ENCODE data around the gene PCDHA8. TPM values are rescaled to one million over a fixed set of nuclear protein-coding genes. Genes with fewer than 3 reads are reported as not detected.
"Not testable (repeated sequence)": the region's sequence is repeated elsewhere in the genome, so short reads cannot be mapped to it uniquely, and the experiment has no call there.

PCDHA8 gene
- total RNA-seq, 1 donor from 2014 or later, result 2.9 TPM

DNA sequence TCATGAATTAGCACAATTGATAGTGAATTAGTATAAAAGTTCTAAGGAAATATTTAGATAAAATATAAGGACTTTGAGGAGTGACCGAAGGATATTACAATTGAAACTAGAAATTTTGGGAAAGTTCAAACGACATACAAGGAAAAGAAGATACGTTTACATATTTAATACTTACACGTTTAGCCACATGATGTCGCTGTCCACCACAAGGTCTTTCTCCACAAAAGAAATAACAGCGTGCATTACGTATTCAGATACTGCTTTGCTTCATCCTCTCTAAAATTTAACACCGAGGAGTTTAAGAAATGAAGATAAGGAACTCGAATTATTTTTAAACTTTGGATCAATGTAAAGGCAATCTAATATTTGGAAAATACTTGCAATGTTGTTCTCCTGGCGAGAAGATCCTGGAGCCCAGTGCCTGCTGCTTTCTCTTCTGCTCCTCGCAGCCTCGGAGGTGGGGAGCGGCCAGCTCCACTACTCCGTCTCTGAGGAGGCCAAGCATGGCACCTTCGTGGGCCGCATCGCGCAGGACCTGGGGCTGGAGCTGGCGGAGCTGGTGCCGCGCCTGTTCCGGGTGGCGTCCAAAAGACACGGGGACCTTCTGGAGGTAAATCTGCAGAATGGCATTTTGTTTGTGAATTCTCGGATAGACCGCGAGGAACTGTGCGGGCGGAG is 40.0 kb upstream of the PCDHA8 start, which contains the start of gene PCDHA3:
TSS of gene PCDHA3 (plus strand) at position 242 of the 678 bp plus-strand sequence.
- Mint-ChIP-seq H3K4me3 (peak within 1 kb of the TSS; percentile 74), H3K9me3 (peaks cover 5% of the 10 kb centered on the region), H3K4me1 (ENCODE audit: unreplicated experiment) (no peaks in the 10 kb centered on the region), H3K27ac (no peak within 1 kb of the TSS), H3K27me3 (no peaks in the 10 kb centered on the region), H3K36me3 (peaks cover 12% of the 10 kb centered on the region)
- DNase-seq (ENCODE audit: extremely low spot score, unreplicated experiment), result no peak
- TF ChIP-seq, protein P1, sequence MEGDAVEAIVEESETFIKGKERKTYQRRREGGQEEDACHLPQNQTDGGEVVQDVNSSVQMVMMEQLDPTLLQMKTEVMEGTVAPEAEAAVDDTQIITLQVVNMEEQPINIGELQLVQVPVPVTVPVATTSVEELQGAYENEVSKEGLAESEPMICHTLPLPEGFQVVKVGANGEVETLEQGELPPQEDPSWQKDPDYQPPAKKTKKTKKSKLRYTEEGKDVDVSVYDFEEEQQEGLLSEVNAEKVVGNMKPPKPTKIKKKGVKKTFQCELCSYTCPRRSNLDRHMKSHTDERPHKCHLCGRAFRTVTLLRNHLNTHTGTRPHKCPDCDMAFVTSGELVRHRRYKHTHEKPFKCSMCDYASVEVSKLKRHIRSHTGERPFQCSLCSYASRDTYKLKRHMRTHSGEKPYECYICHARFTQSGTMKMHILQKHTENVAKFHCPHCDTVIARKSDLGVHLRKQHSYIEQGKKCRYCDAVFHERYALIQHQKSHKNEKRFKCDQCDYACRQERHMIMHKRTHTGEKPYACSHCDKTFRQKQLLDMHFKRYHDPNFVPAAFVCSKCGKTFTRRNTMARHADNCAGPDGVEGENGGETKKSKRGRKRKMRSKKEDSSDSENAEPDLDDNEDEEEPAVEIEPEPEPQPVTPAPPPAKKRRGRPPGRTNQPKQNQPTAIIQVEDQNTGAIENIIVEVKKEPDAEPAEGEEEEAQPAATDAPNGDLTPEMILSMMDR (conservative IDR thresholded peaks at IDR 0.05), result no peak

DNA sequence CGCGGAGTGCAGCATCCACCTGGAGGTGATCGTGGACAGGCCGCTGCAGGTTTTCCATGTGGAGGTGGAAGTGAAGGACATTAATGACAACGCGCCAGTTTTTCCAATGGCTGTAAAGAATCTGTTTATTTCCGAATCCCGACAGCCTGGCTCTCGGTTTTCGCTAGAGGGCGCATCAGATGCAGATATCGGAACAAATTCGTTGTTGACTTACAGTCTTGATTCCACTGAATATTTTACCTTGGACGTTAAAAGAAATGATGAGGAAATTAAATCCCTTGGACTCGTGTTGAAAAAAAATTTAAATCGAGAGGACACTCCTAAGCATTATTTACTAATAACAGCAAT is 39.5 kb upstream of the PCDHA8 start:
- peaks cover 5% of the 10 kb centered on the region for H3K9me3 Mint-ChIP-seq
- no peak overlapping the region for H3K27ac Mint-ChIP-seq
- TF ChIP-seq, protein P1 (conservative IDR thresholded peaks at IDR 0.05), result no peak
- H3K4me1 Mint-ChIP-seq (ENCODE audit: unreplicated experiment), result no peaks in the 10 kb centered on the region
- peaks cover 12% of the 10 kb centered on the region for H3K36me3 Mint-ChIP-seq
- no peak overlapping the region for H3K4me3 Mint-ChIP-seq
- H3K27me3 Mint-ChIP-seq, result no peaks in the 10 kb centered on the region
- no peak for DNase-seq (ENCODE audit: extremely low spot score, unreplicated experiment)

DNA sequence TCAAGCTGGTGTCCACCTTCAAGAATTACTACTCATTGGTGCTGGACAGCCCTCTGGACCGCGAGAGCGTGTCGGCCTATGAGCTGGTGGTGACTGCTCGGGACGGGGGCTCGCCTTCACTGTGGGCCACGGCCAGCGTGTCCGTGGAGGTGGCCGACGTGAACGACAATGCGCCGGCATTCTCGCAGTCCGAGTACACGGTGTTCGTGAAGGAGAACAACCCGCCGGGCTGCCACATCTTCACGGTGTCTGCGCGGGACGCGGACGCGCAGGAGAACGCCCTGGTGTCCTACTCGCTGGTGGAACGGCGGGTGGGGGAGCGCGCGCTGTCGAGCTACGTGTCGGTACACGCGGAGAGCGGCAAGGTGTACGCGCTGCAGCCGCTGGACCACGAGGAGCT is 38.6 kb upstream of the PCDHA8 start:
- H3K27me3 Mint-ChIP-seq; H3K27ac Mint-ChIP-seq; H3K4me1 Mint-ChIP-seq (ENCODE audit: unreplicated experiment); DNase-seq (ENCODE audit: extremely low spot score, unreplicated experiment); H3K4me3 Mint-ChIP-seq; H3K9me3 Mint-ChIP-seq: not testable (repeated sequence)
- peaks cover 12% of the 10 kb centered on the region for H3K36me3 Mint-ChIP-seq

DNA sequence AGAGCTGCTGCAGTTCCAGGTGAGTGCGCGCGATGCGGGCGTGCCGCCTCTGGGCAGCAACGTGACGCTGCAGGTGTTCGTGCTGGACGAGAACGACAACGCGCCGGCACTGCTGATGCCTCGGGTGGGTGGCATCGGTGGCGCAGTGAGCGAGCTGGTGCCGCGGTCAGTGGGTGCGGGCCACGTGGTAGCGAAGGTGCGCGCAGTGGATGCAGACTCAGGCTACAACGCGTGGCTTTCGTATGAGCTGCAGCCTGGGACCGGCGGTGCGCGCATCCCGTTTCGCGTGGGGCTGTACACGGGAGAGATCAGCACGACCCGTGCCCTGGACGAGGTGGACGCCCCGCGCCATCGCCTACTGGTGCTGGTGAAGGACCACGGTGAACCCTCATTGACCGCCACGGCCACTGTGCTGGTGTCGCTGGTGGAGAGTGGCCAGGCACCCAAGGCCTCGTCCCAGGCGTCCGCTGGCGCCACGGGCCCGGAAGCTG is 38.2 kb upstream of the PCDHA8 start:
- Mint-ChIP-seq H3K4me3 (no peak overlapping the region), H3K27me3 (no peaks in the 10 kb centered on the region), H3K27ac (no peak overlapping the region), H3K4me1 (ENCODE audit: unreplicated experiment) (peaks cover 5% of the 10 kb centered on the region), H3K9me3 (peaks cover 9% of the 10 kb centered on the region), H3K36me3 (peaks cover 16% of the 10 kb centered on the region)
- TF ChIP-seq, protein P1 (conservative IDR thresholded peaks at IDR 0.05), result no peak
- DNase-seq (ENCODE audit: extremely low spot score, unreplicated experiment), result no peak

DNA sequence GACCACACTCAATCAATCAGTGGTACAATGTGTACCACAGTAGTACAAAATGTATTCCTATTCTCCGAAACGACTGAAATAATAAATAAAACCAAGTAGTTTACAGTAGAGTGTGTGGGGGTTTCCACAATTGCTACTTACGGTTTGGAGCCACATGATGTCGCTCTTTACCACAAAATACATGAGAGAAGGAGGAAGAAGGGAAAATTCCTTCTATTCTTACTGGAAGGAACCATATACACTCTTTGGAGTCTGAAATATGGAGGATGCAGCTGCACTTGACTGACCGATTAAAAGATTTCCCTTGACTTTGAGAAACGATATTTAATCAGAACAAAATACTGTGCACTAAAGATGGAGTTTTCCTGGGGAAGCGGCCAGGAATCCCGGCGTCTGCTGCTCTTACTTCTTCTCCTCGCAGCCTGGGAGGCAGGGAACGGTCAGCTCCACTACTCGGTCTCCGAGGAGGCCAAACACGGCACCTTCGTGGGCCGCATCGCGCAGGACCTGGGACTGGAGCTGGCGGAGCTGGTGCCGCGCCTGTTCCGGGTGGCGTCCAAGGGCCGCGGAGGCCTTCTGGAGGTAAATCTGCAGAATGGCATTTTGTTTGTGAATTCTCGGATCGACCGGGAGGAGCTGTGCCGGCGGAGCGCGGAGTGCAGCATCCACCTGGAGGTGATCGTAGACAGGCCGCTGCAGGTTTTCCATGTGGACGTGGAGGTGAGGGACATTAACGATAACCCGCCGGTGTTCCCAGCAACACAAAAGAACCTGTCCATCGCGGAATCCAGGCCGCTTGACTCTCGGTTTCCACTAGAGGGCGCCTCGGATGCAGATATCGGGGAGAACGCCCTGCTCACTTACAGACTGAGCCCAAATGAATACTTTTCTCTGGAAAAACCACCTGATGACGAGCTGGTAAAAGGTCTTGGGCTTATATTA is 33.9 kb upstream of the PCDHA8 start, which contains the start of gene PCDHA4:
TSS of gene PCDHA4 (plus strand) at position 235 of the 942 bp plus-strand sequence.
- Mint-ChIP-seq H3K27me3 (no peaks in the 10 kb centered on the region), H3K27ac (peak within 1 kb of the TSS; percentile 91), H3K4me3 (peak within 1 kb of the TSS; percentile 95), H3K36me3 (peaks cover 30% of the 10 kb centered on the region), H3K4me1 (ENCODE audit: unreplicated experiment) (peaks cover 9% of the 10 kb centered on the region), H3K9me3 (peaks cover 6% of the 10 kb centered on the region)
- TF ChIP-seq, protein P1 (conservative IDR thresholded peaks at IDR 0.05), result peak; percentile 78
- peak; percentile 79 for DNase-seq (ENCODE audit: extremely low spot score, unreplicated experiment)

DNA sequence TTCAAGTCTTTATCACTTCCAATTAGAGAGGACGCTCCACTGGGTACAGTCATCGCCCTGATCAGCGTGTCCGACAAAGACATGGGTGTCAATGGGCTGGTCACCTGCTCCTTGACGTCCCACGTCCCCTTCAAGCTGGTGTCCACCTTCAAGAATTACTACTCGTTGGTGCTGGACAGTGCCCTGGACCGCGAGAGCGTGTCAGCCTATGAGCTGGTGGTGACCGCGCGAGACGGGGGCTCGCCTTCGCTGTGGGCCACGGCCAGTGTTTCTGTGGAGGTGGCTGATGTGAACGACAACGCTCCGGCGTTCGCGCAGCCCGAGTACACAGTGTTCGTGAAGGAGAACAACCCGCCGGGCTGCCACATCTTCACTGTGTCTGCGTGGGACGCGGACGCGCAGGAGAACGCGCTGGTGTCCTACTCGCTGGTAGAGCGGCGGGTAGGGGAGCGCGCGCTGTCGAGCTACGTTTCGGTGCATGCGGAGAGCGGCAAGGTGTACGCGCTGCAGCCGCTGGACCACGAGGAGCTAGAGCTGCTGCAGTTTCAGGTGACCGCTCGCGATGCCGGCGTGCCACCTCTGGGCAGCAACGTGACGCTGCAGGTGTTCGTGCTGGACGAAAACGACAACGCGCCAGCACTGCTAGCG is 32.6 kb upstream of the PCDHA8 start:
- H3K36me3 Mint-ChIP-seq, result peaks cover 32% of the 10 kb centered on the region
- not testable (repeated sequence) for H3K4me1 Mint-ChIP-seq (ENCODE audit: unreplicated experiment); H3K27ac Mint-ChIP-seq; H3K27me3 Mint-ChIP-seq; DNase-seq (ENCODE audit: extremely low spot score, unreplicated experiment)
- H3K9me3 Mint-ChIP-seq, result peaks cover 15% of the 10 kb centered on the region
- peak overlapping the region; percentile 95 for H3K4me3 Mint-ChIP-seq

Data from type B pancreatic cell (in vitro differentiated cells).